Loucy (cell line): ENCODE data around the gene MMP2.

Experiments
- H2AFZ ChIP-seq: fragments of 200-600 bp; sonication (generic); 2 replicates; pipeline ENCODE4 v1.6.0; 2016; ENCODE audit warnings: antibody characterized with exemption, mild to moderate bottlenecking, low read length, moderate library complexity
- H3F3A ChIP-seq: fragments of 200-600 bp; 2 replicates; pipeline ENCODE4 v1.6.0; 2016; ENCODE audit warnings: antibody characterized with exemption, low read depth, mild to moderate bottlenecking
- H3K27me3 ChIP-seq: fragments of 200-600 bp; sonication (generic); 2 replicates; pipeline ENCODE4 v1.6.1; 2014; ENCODE audit warnings: low read length, mild to moderate bottlenecking; ENCODE audit not compliant: insufficient read depth, poor library complexity, severe bottlenecking
- H3K36me3 ChIP-seq: fragments of 200-600 bp; sonication (generic); 2 replicates; pipeline ENCODE4 v1.6.1; 2016; ENCODE audit warnings: low read length; ENCODE audit not compliant: insufficient read depth
- H3K4me1 ChIP-seq: fragments of 200-600 bp; sonication (generic); 2 replicates; pipeline ENCODE4 v1.5.1; 2014; ENCODE audit warnings: low read length, mild to moderate bottlenecking; ENCODE audit not compliant: insufficient read depth, poor library complexity, severe bottlenecking
- H3K4me2 ChIP-seq: fragments of 200-600 bp; sonication (generic); 2 replicates; pipeline ENCODE4 v1.6.0; 2014; ENCODE audit warnings: antibody characterized with exemption, low read length, low read depth, mild to moderate bottlenecking; ENCODE audit not compliant: poor library complexity, severe bottlenecking
- H3K4me3 ChIP-seq: fragments of 200-600 bp; sonication (generic); 2 replicates; pipeline ENCODE4 v1.5.1; 2014; ENCODE audit warnings: low read length, mild to moderate bottlenecking, mixed read lengths; ENCODE audit not compliant: poor library complexity, severe bottlenecking
- H3K79me2 ChIP-seq: fragments of 200-600 bp; sonication (generic); 2 replicates; pipeline ENCODE4 v1.6.1; 2014; ENCODE audit warnings: low read length; ENCODE audit not compliant: insufficient read depth
- H3K9ac ChIP-seq: fragments of 200-600 bp; sonication (generic); 2 replicates; pipeline ENCODE4 v1.6.0; 2014; ENCODE audit warnings: mild to moderate bottlenecking, low read depth, low read length, moderate library complexity; ENCODE audit not compliant: poor library complexity, severe bottlenecking
- H3K9me2 ChIP-seq: fragments of 200-600 bp; sonication (generic); replicated peaks from 2 replicates; pipeline ENCODE4 v1.6.1; 2016; ENCODE audit warnings: low read depth, low read length, mixed read lengths
- H3K9me3 ChIP-seq: fragments of 200-600 bp; sonication (generic); 2 replicates; pipeline ENCODE4 v1.6.1; 2014; ENCODE audit warnings: mild to moderate bottlenecking, antibody characterized with exemption, low read length, low read depth; ENCODE audit not compliant: insufficient read depth
- H4K20me1 ChIP-seq: fragments of 200-600 bp; sonication (generic); 2 replicates; pipeline ENCODE4 v1.6.0; 2014; ENCODE audit warnings: antibody characterized with exemption, low read length, mild to moderate bottlenecking; ENCODE audit not compliant: insufficient read depth, poor library complexity, severe bottlenecking
- CTCF ChIP-seq: fragments of 200-600 bp; sonication (generic); conservative IDR thresholded peaks from 2 replicates; pipeline ENCODE4 v1.5.1; 2014; ENCODE audit warnings: mild to moderate bottlenecking, antibody characterized with exemption, low read length
- EZH2phosphoT487 ChIP-seq: fragments of 200-600 bp; IDR thresholded peaks from 2 replicates; pipeline ENCODE4 v1.6.1; 2018; ENCODE audit warnings: antibody characterized with exemption, mild to moderate bottlenecking, moderate library complexity, borderline replicate concordance

Gene MMP2

GRCh38 chr16:55530316-55530856, 51.4 kb downstream of the MMP2 start:
- H3K9ac ChIP-seq: no peak overlapping the region
- no peak overlapping the region for H3K4me2 ChIP-seq
- no peaks in the 10 kb centered on the region for H3F3A ChIP-seq
- no peaks in the 10 kb centered on the region for H4K20me1 ChIP-seq
- no peaks in the 10 kb centered on the region for H3K79me2 ChIP-seq
- H3K9me2 ChIP-seq: no peaks in the 10 kb centered on the region
- no peaks in the 10 kb centered on the region for H3K9me3 ChIP-seq
- TF ChIP-seq EZH2phosphoT487 (no peak), CTCF (no peak)
- no peak overlapping the region for H3K4me3 ChIP-seq
- no peaks in the 10 kb centered on the region for H3K27me3 ChIP-seq
- no peak overlapping the region for H2AFZ ChIP-seq
- H3K36me3 ChIP-seq: no peaks in the 10 kb centered on the region
- peaks cover 3% of the 10 kb centered on the region for H3K4me1 ChIP-seq

- Histone ChIP-seq H3K36me3 (no peaks in the 10 kb centered on the region), H3K4me3 (no peak overlapping the region), H3F3A (no peaks in the 10 kb centered on the region), H4K20me1 (no peaks in the 10 kb centered on the region), H3K9me3 (no peaks in the 10 kb centered on the region), H3K9me2 (no peaks in the 10 kb centered on the region), H3K27me3 (no peaks in the 10 kb centered on the region), H2AFZ (no peak overlapping the region), H3K79me2 (no peaks in the 10 kb centered on the region), H3K4me2 (no peak overlapping the region), H3K9ac (no peak overlapping the region), H3K4me1 (peaks cover 10% of the 10 kb centered on the region)
- TF ChIP-seq CTCF (no peak), EZH2phosphoT487 (no peak)
Measured at GRCh38 chr16:55532227-55532626, 53.2 kb downstream of the MMP2 start.

GRCh38 chr16:55534756-55535155, 55.8 kb downstream of the MMP2 start:
- no peaks in the 10 kb centered on the region for H4K20me1 ChIP-seq
- H3K9me3 ChIP-seq: no peaks in the 10 kb centered on the region
- H3K79me2 ChIP-seq: no peaks in the 10 kb centered on the region
- no peak overlapping the region for H3K9ac ChIP-seq
- H3K4me2 ChIP-seq: no peak overlapping the region
- H3F3A ChIP-seq: no peaks in the 10 kb centered on the region
- H3K27me3 ChIP-seq: no peaks in the 10 kb centered on the region
- peaks cover 19% of the 10 kb centered on the region for H3K4me1 ChIP-seq
- no peaks in the 10 kb centered on the region for H3K9me2 ChIP-seq
- no peak overlapping the region for H3K4me3 ChIP-seq
- no peak for TF ChIP-seq CTCF
- no peaks in the 10 kb centered on the region for H3K36me3 ChIP-seq
- no peak overlapping the region; the same call in 1 of the 2 replicates for H2AFZ ChIP-seq
